HepG2 (cell line): ENCODE measurements around the gene LRRC27. TPM values are rescaled to one million over a fixed set of nuclear protein-coding genes. Genes with fewer than 3 reads are reported as not detected.

ENCODE experiments used
- ATAC-seq: fragments of 200-7000 bp; cut with Tn5 transposase; 3 replicates; pipeline ENCODE4 v1.9.1; 2020; ENCODE audit warnings: mild to moderate bottlenecking, moderate library complexity
- BruUV-seq: library from RNA; stranded (reverse); fragments of 400-500 nt; replicated peaks from 2 replicates; lab custom pipeline; 2021; lab: Mats Ljungman, UMichigan
- CTCF ChIA-PET: fragments of 300-600 bp; formaldehyde crosslinking; extraction: SDS; loops from one replicate; lab custom pipeline; 2021; ENCODE audit warnings: low total read pairs, inconsistent platforms, low intra/inter-chr PET ratio; lab: Yijun Ruan, JAX
- POLR2A ChIA-PET: fragments of 350-600 bp; sonication (Branson Sonifier 250); formaldehyde crosslinking; loops from one replicate; lab custom pipeline; 2020; ENCODE audit warnings: antibody characterized with exemption, inconsistent platforms; lab: Yijun Ruan, JAX
- DNase-seq: peaks from one replicate; pipeline ENCODE4 v3.0.0-alpha.2; 2015; ENCODE audit warnings: low spot score
- FAIRE-seq: peaks from 3 replicates; lab custom pipeline; 2011; peaks lifted over from hg19 to GRCh38; lab: Jason Lieb, UNC
- H2AFZ ChIP-seq: one replicate; pipeline ENCODE4 v1.6.1; 2011; ENCODE audit warnings: low read length, inconsistent platforms
- H3K27ac ChIP-seq: fragments of 300-600 bp; 3 replicates; pipeline ENCODE4 v1.8.0; 2011; ENCODE audit warnings: mixed run types, mild to moderate bottlenecking, mixed read lengths, low read length, inconsistent platforms; ENCODE audit not compliant: insufficient read depth; ENCODE audit errors: extremely low read length
- H3K27me3 ChIP-seq, 2 experiments: fragments of 200-600 bp in 1 of 2; 2 replicates in 1 of 2; 3 replicates in 1 of 2; pipeline versions ENCODE4 v1.6.0 to v1.8.0; 2011; ENCODE audit warnings: low read length in 2 of 2, mild to moderate bottlenecking in 2 of 2, moderate library complexity in 2 of 2, inconsistent platforms in 1 of 2; ENCODE audit not compliant: insufficient read depth in 2 of 2, control insufficient read depth in 1 of 2
- H3K36me3 ChIP-seq, 2 experiments: fragments of 200-600 bp in 1 of 2; replicated peaks in 1 of 2; 2 replicates in 1 of 2; 3 replicates in 1 of 2; pipeline versions ENCODE4 v1.5.1 to v1.8.0; 2011; ENCODE audit warnings: low read length in 2 of 2, inconsistent platforms in 1 of 2; ENCODE audit not compliant: insufficient read depth in 2 of 2, control insufficient read depth in 1 of 2
- H3K4me1 ChIP-seq: 2 replicates; pipeline ENCODE4 v1.5.1; 2012; ENCODE audit warnings: low read length, inconsistent platforms; ENCODE audit not compliant: insufficient read depth
- H3K4me2 ChIP-seq: 2 replicates; pipeline ENCODE4 v1.6.0; 2011; ENCODE audit warnings: low read depth, low read length, inconsistent platforms
- H3K4me3 ChIP-seq, 3 experiments: fragments of 200-600 bp in 1 of 3; sonication (generic), shearing (Covaris generic) in 1 of 3; replicated peaks in 1 of 3; 2 replicates each; pipeline ENCODE4 v1.5.1; 2011 to 2016; ENCODE audit warnings: low read length in 3 of 3, inconsistent platforms in 2 of 3, low read depth in 2 of 3, mild to moderate bottlenecking in 2 of 3, control low read depth in 1 of 3, mixed read lengths in 1 of 3; ENCODE audit not compliant: insufficient read depth in 1 of 3
- H3K79me2 ChIP-seq: one replicate; pipeline ENCODE4 v1.6.1; 2011; ENCODE audit warnings: low read length, inconsistent platforms; ENCODE audit not compliant: insufficient read depth
- H3K9ac ChIP-seq: 2 replicates; pipeline ENCODE4 v1.6.0; 2011; ENCODE audit warnings: mild to moderate bottlenecking, low read depth, low read length, inconsistent platforms; ENCODE audit not compliant: insufficient read depth
- H3K9me3 ChIP-seq: 2 replicates; pipeline ENCODE4 v1.5.1; 2012; ENCODE audit warnings: mild to moderate bottlenecking, low read length
- H4K20me1 ChIP-seq: 2 replicates; pipeline ENCODE4 v1.6.0; 2011; ENCODE audit warnings: inconsistent platforms, mild to moderate bottlenecking, low read length, moderate library complexity; ENCODE audit not compliant: insufficient read depth
- AGO1 ChIP-seq: fragments of 200-400 bp; formaldehyde crosslinking; IDR thresholded peaks from 2 replicates; pipeline ENCODE4 v1.6.1; 2017; ENCODE audit warnings: mild to moderate bottlenecking, low read depth, low read length, moderate library complexity; ENCODE audit not compliant: poor library complexity, severe bottlenecking
- DBP ChIP-seq: sonication (generic); formaldehyde crosslinking; IDR thresholded peaks from 2 replicates; pipeline ENCODE4 v1.4.0; 2020; ENCODE audit warnings: missing genetic modification reagents; ENCODE audit errors: not compliant biosample characterization
- ETS1 ChIP-seq: sonication (generic); formaldehyde crosslinking; IDR thresholded peaks from 2 replicates; pipeline ENCODE4 v1.4.0; 2020; ENCODE audit warnings: missing genetic modification reagents
- HOXA7 ChIP-seq: sonication (generic); formaldehyde crosslinking; IDR thresholded peaks from 2 replicates; pipeline ENCODE4 v1.8.1; 2022; ENCODE audit warnings: mild to moderate bottlenecking, missing genetic modification reagents, moderate library complexity
- MEF2D ChIP-seq: sonication (generic); formaldehyde crosslinking; IDR thresholded peaks from 2 replicates; pipeline ENCODE4 v1.5.1; 2020; ENCODE audit warnings: mild to moderate bottlenecking, missing genetic modification reagents
- SYNCRIP ChIP-seq: fragments of 200-400 bp; formaldehyde crosslinking; IDR thresholded peaks from 2 replicates; pipeline ENCODE4 v1.6.1; 2018; ENCODE audit warnings: mild to moderate bottlenecking, low read depth, low read length; ENCODE audit not compliant: insufficient read depth
- ZBTB38 ChIP-seq: sonication (generic); formaldehyde crosslinking; IDR thresholded peaks from 2 replicates; pipeline ENCODE4 v1.5.1; 2020; ENCODE audit warnings: mild to moderate bottlenecking, missing genetic modification reagents
- ZNF138 ChIP-seq: sonication (generic); formaldehyde crosslinking; IDR thresholded peaks from 2 replicates; pipeline ENCODE4 v1.5.0; 2020; ENCODE audit warnings: mild to moderate bottlenecking, low read depth, missing genetic modification reagents
- ZNF20 ChIP-seq: sonication (generic); formaldehyde crosslinking; IDR thresholded peaks from 2 replicates; pipeline ENCODE4 v1.4.0; 2020; ENCODE audit warnings: mild to moderate bottlenecking, moderate library complexity, missing genetic modification reagents
- ZNF646 ChIP-seq: sonication (generic); formaldehyde crosslinking; IDR thresholded peaks from 2 replicates; pipeline ENCODE4 v1.9.0; 2021; ENCODE audit warnings: mild to moderate bottlenecking, missing genetic modification reagents
- ZNF761 ChIP-seq: sonication (generic); formaldehyde crosslinking; conservative IDR thresholded peaks from 2 replicates; pipeline ENCODE4 v1.4.0; 2020; ENCODE audit warnings: mild to moderate bottlenecking, missing genetic modification reagents
- ZSCAN9 ChIP-seq: IDR thresholded peaks from 2 replicates; pipeline ENCODE4 v1.6.1; 2016; ENCODE audit warnings: borderline replicate concordance
- WGBS: methylation state at CpG from one replicate; pipeline ENCODE4 v1.1.6; 2017; ENCODE audit warnings: low lambda C conversion rate; 5-methylcytosine and 5-hydroxymethylcytosine counted together
- in situ Hi-C: cut with HindIII; loops from 2 replicates; pipeline ENCODE4 v1.10.0; 2017; ENCODE audit warnings: low pct_unique_long_range_greater_than_20kb; ENCODE audit not compliant: extremely low pct_ligation_motif_present
- intact Hi-C: fragments of 100-400 bp; cut with micrococcal nuclease; formaldehyde crosslinking; loops from one replicate; pipeline ENCODE4 v1.10.0; 2022; ENCODE audit not compliant: unreplicated experiment
- polyA plus RNA-seq, 8 experiments: library from polyadenylated mRNA; depleted of rRNA in 3 of 8; stranded (reverse) in 7 of 8; unstranded in 1 of 8; fragments of >200 nt; fragmentation: Illumina TruSeq in 4 of 8; extraction: Trizol in 4 of 8; gene quantifications; 2 replicates each; pipeline versions ENCODE4 v1.2.1 to v1.2.3, GENCODE V29; 2011 to 2016; ENCODE audit warnings: low read depth in 4 of 8, missing spikeins in 1 of 8, mixed read lengths in 1 of 8; ENCODE audit not compliant: insufficient read depth in 1 of 8
- total RNA-seq, 5 experiments: library from RNA; depleted of rRNA; stranded (reverse); fragments of >200 nt; fragmentation: Illumina TruSeq; extraction: Trizol; gene quantifications; 2 replicates each; pipeline ENCODE4 v1.2.3, GENCODE V29; 2016; ENCODE audit warnings: low read depth in 1 of 5

The LRRC27 gene
- total and polyA plus RNA-seq, 2 of the 13 experiments (the other 11 are each of a cell fraction or from before 2014, with no cell fraction given), result 4.2 to 4.6 TPM

GRCh38 chr10:132339276-132339675 lies 7.3 kb downstream of the LRRC27 start:
- FAIRE-seq, result no peak
- no peak overlapping the region for H3K4me2 ChIP-seq
- H3K36me3 ChIP-seq, result peaks cover 0 to 3% of the 10 kb centered on the region in 2 experiments; a peak in 1 of 5 replicates
- no peak overlapping the region for H3K4me3 ChIP-seq
- no peak overlapping the region for H3K9ac ChIP-seq
- H3K27me3 ChIP-seq, result no peaks in the 10 kb centered on the region
- no peaks in the 10 kb centered on the region for H3K79me2 ChIP-seq
- 94% methylated on average over 7 of the region's 11 CpGs for WGBS
- peaks cover 6% of the 10 kb centered on the region; the same call in 1 of the 2 replicates for H3K4me1 ChIP-seq
- BruUV-seq, result no TSS peak
- TF ChIP-seq ZNF646 (no peak), ZBTB38 (CRISPR knock-in tag) (no peak), ZNF138 (CRISPR knock-in tag) (no peak), DBP (CRISPR knock-in tag) (no peak), AGO1 (no peak), ZNF761 (no peak), ETS1 (CRISPR knock-in tag) (no peak), ZNF20 (CRISPR knock-in tag) (no peak), ZSCAN9 (CRISPR knock-in tag) (no peak), SYNCRIP (no peak), HOXA7 (no peak), MEF2D (CRISPR knock-in tag) (no peak)
- in situ Hi-C loops, result no loop called here
- no peaks in the 10 kb centered on the region for H3K9me3 ChIP-seq
- ChIA-PET POLR2A (no interaction called here), CTCF (no interaction called here)
- H2AFZ ChIP-seq, result no peak overlapping the region
- H3K27ac ChIP-seq, result no peak overlapping the region
- intact Hi-C loops, result no loop called here
- ATAC-seq, result no peak
- no peak for DNase-seq
- H4K20me1 ChIP-seq, result no peaks in the 10 kb centered on the region
